Panc1 (cell line): Measurements from ENCODE around the gene LIPT1.

Experiments
- SIN3A ChIP-seq: IDR thresholded peaks from 2 replicates; pipeline ENCODE4 v1.6.1; 2012; ENCODE audit warnings: low read depth, mild to moderate bottlenecking, low read length, moderate library complexity, borderline replicate concordance; ENCODE audit not compliant: insufficient read depth
- TF ChIP-seq, protein P1 (sequence below): fragments of 450-650 bp; IDR thresholded peaks from 2 replicates; pipeline ENCODE4 v1.5.1; 2017; ENCODE audit warnings: mild to moderate bottlenecking
- TF ChIP-seq, protein P2 (sequence below), 2 experiments: IDR thresholded peaks; 2 replicates each; pipeline ENCODE4 v1.6.1; 2011 to 2012; ENCODE audit warnings: low read depth in 2 of 2, control low read depth in 1 of 2, low read length in 1 of 2, mild to moderate bottlenecking in 1 of 2, moderate library complexity in 1 of 2; ENCODE audit not compliant: insufficient read depth in 1 of 2

DNA sequence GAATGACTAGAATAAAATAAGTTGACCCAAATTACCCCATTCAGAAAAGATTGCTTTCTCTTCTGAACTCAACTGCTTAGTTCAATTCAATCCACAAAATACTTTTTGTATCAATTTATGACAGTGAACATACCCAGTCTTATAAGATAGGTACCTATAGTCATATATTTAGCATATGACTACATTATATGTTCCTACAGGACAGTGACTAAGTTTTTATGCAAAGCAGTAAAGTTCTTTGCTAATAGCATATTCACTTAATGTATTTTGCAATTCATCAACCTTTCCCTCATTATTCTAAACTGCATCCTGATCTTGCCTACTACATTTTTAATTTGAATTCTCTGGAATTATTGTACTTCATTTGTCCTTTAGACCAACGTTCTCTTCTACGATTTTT, 43.5 kb upstream of the LIPT1 start:
- TF ChIP-seq, protein P1, sequence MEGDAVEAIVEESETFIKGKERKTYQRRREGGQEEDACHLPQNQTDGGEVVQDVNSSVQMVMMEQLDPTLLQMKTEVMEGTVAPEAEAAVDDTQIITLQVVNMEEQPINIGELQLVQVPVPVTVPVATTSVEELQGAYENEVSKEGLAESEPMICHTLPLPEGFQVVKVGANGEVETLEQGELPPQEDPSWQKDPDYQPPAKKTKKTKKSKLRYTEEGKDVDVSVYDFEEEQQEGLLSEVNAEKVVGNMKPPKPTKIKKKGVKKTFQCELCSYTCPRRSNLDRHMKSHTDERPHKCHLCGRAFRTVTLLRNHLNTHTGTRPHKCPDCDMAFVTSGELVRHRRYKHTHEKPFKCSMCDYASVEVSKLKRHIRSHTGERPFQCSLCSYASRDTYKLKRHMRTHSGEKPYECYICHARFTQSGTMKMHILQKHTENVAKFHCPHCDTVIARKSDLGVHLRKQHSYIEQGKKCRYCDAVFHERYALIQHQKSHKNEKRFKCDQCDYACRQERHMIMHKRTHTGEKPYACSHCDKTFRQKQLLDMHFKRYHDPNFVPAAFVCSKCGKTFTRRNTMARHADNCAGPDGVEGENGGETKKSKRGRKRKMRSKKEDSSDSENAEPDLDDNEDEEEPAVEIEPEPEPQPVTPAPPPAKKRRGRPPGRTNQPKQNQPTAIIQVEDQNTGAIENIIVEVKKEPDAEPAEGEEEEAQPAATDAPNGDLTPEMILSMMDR: no peak
- TF ChIP-seq SIN3A: no peak
- TF ChIP-seq, protein P2, sequence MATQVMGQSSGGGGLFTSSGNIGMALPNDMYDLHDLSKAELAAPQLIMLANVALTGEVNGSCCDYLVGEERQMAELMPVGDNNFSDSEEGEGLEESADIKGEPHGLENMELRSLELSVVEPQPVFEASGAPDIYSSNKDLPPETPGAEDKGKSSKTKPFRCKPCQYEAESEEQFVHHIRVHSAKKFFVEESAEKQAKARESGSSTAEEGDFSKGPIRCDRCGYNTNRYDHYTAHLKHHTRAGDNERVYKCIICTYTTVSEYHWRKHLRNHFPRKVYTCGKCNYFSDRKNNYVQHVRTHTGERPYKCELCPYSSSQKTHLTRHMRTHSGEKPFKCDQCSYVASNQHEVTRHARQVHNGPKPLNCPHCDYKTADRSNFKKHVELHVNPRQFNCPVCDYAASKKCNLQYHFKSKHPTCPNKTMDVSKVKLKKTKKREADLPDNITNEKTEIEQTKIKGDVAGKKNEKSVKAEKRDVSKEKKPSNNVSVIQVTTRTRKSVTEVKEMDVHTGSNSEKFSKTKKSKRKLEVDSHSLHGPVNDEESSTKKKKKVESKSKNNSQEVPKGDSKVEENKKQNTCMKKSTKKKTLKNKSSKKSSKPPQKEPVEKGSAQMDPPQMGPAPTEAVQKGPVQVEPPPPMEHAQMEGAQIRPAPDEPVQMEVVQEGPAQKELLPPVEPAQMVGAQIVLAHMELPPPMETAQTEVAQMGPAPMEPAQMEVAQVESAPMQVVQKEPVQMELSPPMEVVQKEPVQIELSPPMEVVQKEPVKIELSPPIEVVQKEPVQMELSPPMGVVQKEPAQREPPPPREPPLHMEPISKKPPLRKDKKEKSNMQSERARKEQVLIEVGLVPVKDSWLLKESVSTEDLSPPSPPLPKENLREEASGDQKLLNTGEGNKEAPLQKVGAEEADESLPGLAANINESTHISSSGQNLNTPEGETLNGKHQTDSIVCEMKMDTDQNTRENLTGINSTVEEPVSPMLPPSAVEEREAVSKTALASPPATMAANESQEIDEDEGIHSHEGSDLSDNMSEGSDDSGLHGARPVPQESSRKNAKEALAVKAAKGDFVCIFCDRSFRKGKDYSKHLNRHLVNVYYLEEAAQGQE (IDR thresholded peaks at IDR 0.05; ENCODE audit: insufficient read depth in 1 of 2, low read depth in 2 of 2, low read length in 1 of 2): no peak
